H54 (cell line): ENCODE measurements around the gene CPT1B.
"Not testable (repeated sequence)": the region's sequence is repeated elsewhere in the genome, so short reads cannot be mapped to it uniquely, and the experiment has no call there.

ENCODE experiments used
- DNase-seq: peaks from one replicate; pipeline ENCODE4 v3.0.0; 2011; ENCODE audit warnings: low spot score, mixed read lengths; ENCODE audit not compliant: insufficient read length
- FAIRE-seq: peaks from 3 replicates; lab custom pipeline; 2011; peaks lifted over from hg19 to GRCh38; lab: Jason Lieb, UNC
- POLR2A ChIP-seq: IDR thresholded peaks from 2 replicates; pipeline ENCODE4 v1.6.1; 2011; ENCODE audit warnings: low read depth, mild to moderate bottlenecking, low read length

CPT1B gene

GRCh38 chr22:50613291-50613981 is 35.2 kb upstream of the CPT1B start:
- no peak for TF ChIP-seq POLR2A
- DNase-seq (no peak), FAIRE-seq (no peak)

GRCh38 chr22:50612528-50613221 is 34.4 kb upstream of the CPT1B start:
- FAIRE-seq (no peak), DNase-seq (no peak)
- TF ChIP-seq POLR2A: no peak

- TF ChIP-seq POLR2A: no peak
- DNase-seq: no peak
- no peak for FAIRE-seq
These were observed 33.9 kb upstream of the CPT1B start for GRCh38 chr22:50612168-50612527.

- no peak for TF ChIP-seq POLR2A
- DNase-seq (no peak), FAIRE-seq (no peak)
These were observed 33.3 kb upstream of the CPT1B start for GRCh38 chr22:50611341-50612060.

GRCh38 chr22:50610581-50610980 is 32.4 kb upstream of the CPT1B start:
- TF ChIP-seq POLR2A: no peak
- FAIRE-seq: no peak
- no peak for DNase-seq

- no peak for FAIRE-seq
- TF ChIP-seq POLR2A: no peak
- DNase-seq: no peak
These were observed 31.8 kb upstream of the CPT1B start for GRCh38 chr22:50610041-50610451.

- FAIRE-seq: no peak
- TF ChIP-seq POLR2A: no peak
- no peak for DNase-seq
These were observed 31.4 kb upstream of the CPT1B start for GRCh38 chr22:50609599-50609998.

- FAIRE-seq: no peak
- no peak for TF ChIP-seq POLR2A
- no peak for DNase-seq
These were observed 30.8 kb upstream of the CPT1B start for GRCh38 chr22:50608996-50609395.

GRCh38 chr22:50608058-50608840 is 30.0 kb upstream of the CPT1B start:
- FAIRE-seq, DNase-seq: not testable (repeated sequence)

GRCh38 chr22:50607659-50608020 is 29.4 kb upstream of the CPT1B start:
- DNase-seq: no peak
- no peak for TF ChIP-seq POLR2A
- no peak for FAIRE-seq

- no peak for DNase-seq
- TF ChIP-seq POLR2A: no peak
- FAIRE-seq: no peak
These were observed 28.9 kb upstream of the CPT1B start for GRCh38 chr22:50606946-50607658.

GRCh38 chr22:50606165-50606945 is 28.1 kb upstream of the CPT1B start:
- no peak for FAIRE-seq
- no peak for DNase-seq
- TF ChIP-seq POLR2A: no peak
